ENCODE data around the gene HSPG2. TPM values are rescaled to one million over a fixed set of nuclear protein-coding genes. Genes with fewer than 3 reads are reported as not detected.

The HSPG2 gene
- total and polyA plus RNA-seq, 2 of the 13 experiments (the other 11 are each of a cell fraction or from before 2014, with no cell fraction given): 9.1 to 13.1 TPM

- TF ChIP-seq ZNF605 (CRISPR knock-in tag; IDR thresholded peaks at IDR 0.05) (no peak), HIVEP1 (CRISPR knock-in tag; IDR thresholded peaks at IDR 0.05) (no peak), PAWR (CRISPR knock-in tag; IDR thresholded peaks at IDR 0.05; ENCODE audit: borderline replicate concordance) (no peak), PCBP1 (IDR thresholded peaks at IDR 0.05; ENCODE audit: borderline replicate concordance, low read depth, low read length) (no peak), ZFP82 (CRISPR knock-in tag; IDR thresholded peaks at IDR 0.05; ENCODE audit: borderline replicate concordance) (no peak), HOXA5 (CRISPR knock-in tag; IDR thresholded peaks at IDR 0.05) (0 out of 2 replicates have a peak, but pooled peaks have one; percentile 20), ZNF430 (CRISPR knock-in tag; IDR thresholded peaks at IDR 0.05) (no peak), JUNB (CRISPR knock-in tag; IDR thresholded peaks at IDR 0.05; ENCODE audit: borderline replicate concordance) (no peak), ARHGAP35 (CRISPR knock-in tag; IDR thresholded peaks at IDR 0.05; ENCODE audit: borderline replicate concordance) (no peak), RELA (CRISPR knock-in tag; IDR thresholded peaks at IDR 0.05) (no peak), ATM (IDR thresholded peaks at IDR 0.05; ENCODE audit: borderline replicate concordance) (no peak), NCOA1 (CRISPR knock-in tag; IDR thresholded peaks at IDR 0.05) (no peak), JUND (CRISPR knock-in tag; IDR thresholded peaks at IDR 0.05) (no peak), ZNF512 (CRISPR knock-in tag; IDR thresholded peaks at IDR 0.05) (no peak), NFE2L2 (IDR thresholded peaks at IDR 0.05; ENCODE audit: low read length) (no peak), GMEB1 (CRISPR knock-in tag; IDR thresholded peaks at IDR 0.05; ENCODE audit: borderline replicate concordance) (peak; percentile 31; the same call in 1 of the 2 replicates), ZNF329 (CRISPR knock-in tag; IDR thresholded peaks at IDR 0.05; ENCODE audit: low read depth) (no peak), MATR3 (CRISPR knock-in tag; IDR thresholded peaks at IDR 0.05) (no peak), ZNF501 (CRISPR knock-in tag; IDR thresholded peaks at IDR 0.05) (peak; percentile 51; the same call in 1 of the 2 replicates)
- TF ChIP-seq, protein P1, sequence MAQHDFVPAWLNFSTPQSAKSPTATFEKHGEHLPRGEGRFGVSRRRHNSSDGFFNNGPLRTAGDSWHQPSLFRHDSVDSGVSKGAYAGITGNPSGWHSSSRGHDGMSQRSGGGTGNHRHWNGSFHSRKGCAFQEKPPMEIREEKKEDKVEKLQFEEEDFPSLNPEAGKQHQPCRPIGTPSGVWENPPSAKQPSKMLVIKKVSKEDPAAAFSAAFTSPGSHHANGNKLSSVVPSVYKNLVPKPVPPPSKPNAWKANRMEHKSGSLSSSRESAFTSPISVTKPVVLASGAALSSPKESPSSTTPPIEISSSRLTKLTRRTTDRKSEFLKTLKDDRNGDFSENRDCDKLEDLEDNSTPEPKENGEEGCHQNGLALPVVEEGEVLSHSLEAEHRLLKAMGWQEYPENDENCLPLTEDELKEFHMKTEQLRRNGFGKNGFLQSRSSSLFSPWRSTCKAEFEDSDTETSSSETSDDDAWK (CRISPR knock-in tag; IDR thresholded peaks at IDR 0.05): no peak
- TF ChIP-seq, protein P2, sequence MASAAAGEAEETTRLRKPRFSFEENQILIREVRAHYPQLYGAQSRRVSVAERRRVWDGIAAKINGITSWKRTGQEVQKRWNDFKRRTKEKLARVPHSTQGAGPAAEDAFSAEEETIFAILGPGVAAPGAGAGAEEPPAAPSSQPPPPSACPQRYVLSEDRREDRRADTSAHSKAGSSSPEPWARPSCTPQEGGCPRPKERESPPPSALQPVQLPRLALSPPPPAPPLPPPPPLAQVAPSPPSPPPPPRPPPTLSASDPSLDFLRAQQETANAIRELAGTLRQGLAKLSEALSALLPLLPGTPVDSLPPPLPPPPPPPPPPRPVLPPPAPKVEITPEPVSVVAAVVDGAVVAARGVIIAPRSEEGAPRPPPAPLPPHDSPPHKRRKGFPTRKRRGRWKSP (CRISPR knock-in tag; IDR thresholded peaks at IDR 0.05): peak; percentile 49; the same call in 1 of the 2 replicates
- TF ChIP-seq, protein P3, sequence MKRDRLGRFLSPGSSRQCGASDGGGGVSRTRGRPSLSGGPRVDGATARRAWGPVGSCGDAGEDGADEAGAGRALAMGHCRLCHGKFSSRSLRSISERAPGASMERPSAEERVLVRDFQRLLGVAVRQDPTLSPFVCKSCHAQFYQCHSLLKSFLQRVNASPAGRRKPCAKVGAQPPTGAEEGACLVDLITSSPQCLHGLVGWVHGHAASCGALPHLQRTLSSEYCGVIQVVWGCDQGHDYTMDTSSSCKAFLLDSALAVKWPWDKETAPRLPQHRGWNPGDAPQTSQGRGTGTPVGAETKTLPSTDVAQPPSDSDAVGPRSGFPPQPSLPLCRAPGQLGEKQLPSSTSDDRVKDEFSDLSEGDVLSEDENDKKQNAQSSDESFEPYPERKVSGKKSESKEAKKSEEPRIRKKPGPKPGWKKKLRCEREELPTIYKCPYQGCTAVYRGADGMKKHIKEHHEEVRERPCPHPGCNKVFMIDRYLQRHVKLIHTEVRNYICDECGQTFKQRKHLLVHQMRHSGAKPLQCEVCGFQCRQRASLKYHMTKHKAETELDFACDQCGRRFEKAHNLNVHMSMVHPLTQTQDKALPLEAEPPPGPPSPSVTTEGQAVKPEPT (CRISPR knock-in tag; IDR thresholded peaks at IDR 0.05; ENCODE audit: low read depth): no peak
Measured at GRCh38 chr1:21921100-21921875, 15.8 kb downstream of the HSPG2 start (continued).
